ENCODE measurements around the gene MBD4.
"Not testable (repeated sequence)": the region's sequence is repeated elsewhere in the genome, so short reads cannot be mapped to it uniquely, and the experiment has no call there.

MBD4 gene

DNA sequence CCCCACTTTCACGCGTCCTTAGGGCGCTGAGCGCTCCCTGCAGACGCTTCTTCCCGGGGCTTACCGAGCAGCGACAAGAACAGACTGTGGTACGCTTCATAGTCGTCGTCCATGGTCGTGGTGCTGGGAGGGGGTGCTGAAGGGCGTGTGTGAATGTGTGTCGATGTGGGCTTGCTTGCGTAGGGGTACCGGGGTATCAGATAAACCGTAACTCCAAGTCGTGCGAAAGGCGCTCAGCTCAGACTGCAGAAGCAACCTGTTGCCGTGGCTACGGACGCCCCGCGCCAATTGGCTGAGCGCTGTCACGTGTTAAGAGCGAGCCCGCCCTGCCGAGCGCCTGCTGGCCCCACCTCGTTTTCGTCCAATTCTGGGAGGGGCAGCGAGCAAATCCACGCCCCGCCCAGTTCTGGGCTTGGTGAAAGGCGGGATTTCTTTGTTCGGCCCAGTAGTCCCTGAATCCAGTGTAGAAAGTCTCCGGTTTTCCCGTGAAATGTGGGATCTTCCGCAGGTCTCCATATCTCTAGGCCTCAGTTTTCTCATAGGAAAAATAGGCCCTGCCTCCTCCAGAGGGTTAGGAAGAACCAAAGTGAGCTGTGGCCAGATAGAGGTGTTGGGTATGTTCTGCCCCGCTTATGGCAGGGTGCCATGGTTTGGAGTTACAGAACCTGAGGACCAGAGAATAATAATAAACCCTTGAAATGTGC, 11.2 kb downstream of the MBD4 start, which contains the start of gene EFCAB12:
Gene EFCAB12 (minus strand): TSS at position 261 of the 704 bp plus-strand sequence. CDS start 148 bp downstream, at position 113.
- no peak for DNase-seq

DNA sequence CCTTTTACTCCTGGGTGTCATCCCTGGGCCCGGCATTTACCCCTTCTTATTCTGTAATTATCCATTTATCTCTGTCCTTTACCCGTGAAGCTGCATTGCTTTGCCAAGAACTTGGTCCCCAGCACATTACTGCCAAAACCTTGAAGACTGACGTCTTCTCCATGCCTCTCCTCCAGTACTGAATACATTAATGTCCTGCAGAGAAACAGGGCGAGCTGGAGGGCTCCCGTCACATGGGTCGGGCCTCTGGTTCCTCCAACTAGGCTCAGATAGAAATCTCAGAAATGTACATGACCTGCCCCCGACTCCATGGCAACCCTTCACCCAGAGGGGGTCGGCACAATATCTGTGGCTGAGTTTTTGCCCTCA, 11.8 kb downstream of the MBD4 start:
- no peak for DNase-seq

DNA sequence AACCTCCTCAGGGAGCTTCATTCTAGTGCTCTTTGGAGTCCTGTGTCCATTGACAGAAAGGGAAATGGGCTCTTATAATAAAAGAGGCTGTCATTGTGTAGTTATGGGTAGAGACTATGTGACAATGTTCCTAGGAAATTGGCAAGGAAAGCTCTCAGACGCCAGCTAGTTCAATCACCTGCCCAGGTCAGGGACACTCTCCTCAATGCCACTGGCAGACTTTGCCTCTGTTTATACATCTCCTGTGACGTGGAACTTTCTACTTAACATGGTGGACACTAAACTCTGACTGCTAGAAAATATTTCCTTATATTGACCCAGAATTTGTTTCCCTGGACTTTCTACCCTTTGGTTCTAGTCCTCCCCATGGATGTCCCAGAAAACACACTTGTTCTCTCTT, 14.1 kb downstream of the MBD4 start:
- DNase-seq = no peak

DNA sequence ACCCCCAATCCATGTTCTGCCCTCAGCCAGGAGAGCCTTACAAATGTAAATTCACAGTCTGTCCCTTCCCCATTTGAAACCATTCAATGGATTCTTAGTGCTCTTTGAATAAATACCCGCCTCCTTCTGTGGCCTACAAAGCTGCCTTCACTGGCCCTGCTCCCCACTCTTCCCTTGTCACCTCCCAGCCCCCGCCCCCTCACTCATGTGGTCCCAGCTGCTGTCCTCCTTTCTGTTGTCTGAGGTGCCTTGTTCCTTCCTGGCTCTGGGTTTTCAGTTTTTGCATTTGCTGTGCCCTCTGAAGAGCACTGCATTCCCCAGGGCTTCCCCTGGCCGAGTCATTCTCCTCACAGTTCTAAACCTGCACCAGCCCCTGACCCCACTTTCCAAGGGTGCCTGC, 14.5 kb downstream of the MBD4 start:
- no peak for DNase-seq

DNA sequence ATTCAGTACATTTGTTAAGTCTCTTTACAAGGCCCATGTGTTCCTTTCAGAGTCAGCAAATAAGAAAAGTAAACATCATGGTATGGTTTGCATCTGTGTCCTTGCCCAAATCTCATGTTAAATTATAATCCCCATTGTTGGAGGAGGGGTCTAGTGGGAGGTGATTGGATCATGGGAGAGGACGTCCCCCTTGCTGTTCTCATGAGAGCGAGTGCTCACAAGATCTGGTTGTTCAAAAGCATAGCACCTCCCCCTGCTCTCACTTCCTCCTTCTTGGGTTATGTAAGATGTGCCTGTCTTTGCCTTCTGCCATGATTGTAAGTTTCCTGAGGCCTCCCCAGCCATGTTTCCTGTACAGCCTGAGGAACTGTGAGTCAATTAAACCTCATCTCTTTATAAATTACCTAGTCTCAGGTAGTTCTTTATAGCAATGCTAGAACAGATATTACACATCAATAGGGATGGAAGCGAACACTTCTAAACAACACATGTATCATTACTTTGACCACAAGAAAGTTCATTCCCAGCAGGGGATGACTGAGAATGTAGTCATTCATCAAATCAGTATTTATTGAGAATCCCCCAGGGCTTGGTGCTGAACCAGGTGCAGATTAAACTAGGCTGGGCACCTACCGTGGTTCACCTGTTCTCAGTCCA, 15.4 kb downstream of the MBD4 start:
- DNase-seq = peak; percentile 53

DNA sequence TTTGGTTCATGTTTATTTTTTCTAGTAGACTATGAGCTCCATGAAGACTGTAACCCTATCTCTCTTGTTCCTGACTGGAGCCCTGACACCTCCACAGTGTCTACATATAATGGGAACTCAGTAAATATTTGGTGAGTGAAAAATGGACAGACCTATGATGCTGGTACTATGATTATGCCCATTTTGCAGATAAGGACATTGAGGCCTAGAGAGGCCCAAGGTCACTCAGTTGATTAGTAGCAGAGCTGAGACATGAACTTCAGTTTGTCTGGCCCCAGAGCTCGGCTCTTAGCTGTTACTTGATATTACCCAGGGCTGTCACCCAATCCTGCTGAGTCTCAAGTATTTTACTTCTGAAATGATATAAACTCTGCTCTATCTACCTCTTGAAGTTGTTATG, 16.9 kb downstream of the MBD4 start:
- no peak for DNase-seq

DNA sequence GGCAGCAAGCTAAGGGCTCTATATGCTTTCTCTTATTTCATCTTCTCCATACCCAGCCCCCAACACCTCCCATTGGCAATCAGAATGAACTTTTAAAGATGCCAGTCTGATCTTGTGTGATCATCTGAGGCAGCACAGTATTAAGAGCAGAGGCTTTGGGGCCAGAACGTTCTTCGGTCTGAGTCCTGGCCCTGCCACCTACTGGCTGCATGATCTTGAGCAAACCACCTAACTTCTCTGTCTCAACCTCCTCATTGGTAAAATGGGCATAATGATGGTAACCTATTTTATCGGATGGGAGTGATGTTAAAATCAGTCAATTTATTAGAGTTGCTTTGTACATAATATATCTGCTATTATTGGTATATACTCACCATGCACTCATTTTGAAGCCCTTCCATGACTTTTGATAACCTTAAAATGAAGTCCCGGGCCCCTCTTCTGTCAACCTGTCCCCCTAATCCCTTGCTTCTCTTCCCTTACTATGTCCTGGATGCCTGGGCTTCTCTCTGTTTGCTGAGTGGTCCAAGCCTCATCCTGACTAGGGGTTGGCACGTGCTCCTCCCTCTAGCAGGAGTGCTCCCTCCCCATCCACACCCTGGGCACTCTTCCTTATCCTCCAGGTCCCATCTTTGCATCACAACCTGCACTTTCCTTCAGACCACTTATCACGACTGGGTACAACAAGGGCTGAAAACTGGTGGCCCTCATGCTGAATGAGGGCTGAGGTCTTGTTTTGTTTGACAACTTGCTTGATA, 17.6 kb downstream of the MBD4 start:
- no peak for DNase-seq

DNA sequence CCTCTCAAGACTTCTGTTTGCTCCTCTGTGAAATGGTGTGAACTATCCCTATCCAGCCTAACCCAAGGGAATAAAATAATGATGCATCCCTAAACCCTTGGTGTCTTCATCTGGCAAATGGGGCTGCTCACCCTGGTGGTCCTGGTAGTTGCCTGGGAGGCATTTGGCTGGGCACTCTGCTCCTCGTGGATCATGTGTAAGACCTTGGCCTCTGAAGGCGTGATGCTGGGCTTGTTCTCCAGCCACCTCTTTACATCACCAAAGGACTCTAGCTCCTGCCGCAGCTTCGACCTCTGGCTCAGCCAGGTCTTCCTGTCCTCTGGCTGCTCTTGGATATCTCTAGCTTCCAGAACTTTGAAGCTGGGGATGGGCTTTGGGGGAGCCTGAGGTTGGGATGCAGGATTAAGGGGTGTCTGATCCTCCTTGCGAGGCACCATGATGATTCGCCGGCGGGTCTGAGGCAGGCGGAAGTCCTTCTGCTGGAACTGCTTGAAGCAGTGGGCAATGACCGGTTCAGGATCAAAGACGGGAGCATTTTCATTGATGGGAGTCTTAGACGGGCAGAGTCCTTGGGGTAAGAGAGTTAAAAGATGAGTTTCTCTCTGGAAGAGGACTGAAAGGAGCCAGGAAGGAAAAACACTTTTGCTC, 18.4 kb downstream of the MBD4 start:
- no peak for DNase-seq

DNA sequence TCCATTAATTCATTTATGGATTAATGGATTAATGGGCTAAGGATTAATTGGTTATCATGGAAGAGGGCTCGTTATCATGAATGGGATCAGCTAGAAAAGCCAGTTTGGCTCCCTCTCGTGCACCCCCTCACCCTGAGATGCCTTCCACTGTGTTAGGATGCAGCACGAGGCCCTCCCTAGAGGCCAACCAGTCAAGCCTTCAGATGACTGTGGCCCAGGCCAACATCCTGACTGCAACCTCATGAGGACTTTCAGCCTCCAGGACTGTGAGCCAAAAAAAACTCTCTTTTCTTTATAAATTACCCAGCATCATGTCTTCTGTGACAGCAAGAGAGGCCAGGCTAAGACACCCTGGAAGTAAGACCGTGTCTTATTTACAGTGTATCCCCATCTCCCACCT, 20.3 kb downstream of the MBD4 start:
- no peak for DNase-seq

DNA sequence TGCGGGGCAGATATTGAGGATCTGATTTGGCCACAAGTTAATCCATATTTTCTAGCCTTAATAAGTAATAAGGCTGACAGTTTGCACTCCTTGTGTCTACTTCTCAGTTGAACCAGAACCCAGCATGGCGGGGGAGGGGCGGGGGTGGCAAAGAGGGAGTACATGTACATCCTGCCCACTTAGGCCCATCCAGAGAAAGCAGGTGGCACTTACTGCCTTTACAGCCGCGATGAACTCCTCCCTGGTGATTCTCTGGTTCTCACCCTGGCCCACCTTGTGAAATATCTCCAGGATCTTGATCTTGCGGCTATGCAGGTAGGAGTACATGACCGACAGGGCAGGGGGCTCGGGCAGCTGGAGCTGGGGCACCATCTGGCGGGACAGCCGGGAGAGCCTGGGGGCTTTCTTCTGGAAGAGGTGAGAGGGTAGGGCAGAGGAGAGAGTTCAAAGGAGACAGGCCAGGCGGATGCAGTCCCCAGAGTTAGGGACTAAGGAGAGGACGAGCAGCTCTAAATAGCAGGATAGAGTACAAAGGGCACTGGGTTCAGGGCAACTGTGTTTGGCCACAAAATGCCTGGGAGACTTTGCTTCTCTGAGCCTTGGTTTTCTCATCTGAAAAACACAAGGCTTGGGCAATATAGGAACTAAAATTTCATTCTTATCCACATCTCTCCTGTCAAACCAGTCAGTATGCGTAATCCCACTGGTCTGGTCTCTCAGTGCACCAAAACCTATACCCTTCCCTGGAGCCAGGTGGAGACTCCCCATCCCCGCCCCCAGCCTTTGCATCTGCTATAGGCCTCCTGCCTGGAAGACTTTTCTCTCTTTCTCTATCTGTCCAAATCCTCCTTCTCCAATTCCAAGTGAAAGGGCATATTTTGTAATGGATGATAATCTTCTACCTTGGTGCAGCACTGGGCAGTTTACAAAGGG, 21.4 kb downstream of the MBD4 start:
- DNase-seq = no peak

DNA sequence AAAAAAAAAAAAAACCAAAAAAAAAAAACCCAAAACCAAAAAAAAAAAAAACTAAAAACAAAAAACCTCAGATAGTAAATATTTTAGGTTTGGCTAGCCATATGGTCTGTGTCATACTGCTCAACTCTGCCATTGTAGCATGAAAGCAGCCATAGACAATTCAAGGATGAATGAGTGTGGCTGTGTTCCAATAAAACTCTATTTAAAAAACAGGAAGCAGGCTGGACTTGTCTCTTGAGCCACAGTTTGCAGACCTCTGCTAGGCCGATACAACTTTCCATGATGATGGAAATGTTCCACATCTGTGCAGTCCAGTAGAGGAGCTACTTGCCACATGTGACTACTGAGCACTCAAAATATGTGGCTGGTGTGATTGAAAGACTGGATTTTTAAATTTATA, 22.4 kb downstream of the MBD4 start:
- DNase-seq = no peak

DNA sequence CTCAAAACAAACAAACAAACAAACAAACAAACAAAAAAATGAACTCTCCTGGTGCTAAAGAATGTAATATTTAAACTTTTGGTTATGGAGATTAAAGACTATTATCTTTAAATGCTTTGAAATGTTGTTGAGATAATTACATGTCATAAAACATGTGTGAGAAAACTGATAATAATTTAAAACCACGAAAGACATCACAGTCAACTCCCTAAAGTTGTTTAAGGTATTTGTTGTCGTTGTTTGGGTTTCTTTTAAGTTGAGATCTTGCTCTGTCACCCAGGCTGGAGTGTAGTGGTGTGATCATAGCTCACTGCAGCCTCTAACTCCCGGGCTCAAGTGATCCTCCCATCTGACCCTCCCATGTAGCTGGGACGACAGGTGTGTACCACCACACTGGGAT, 23.3 kb downstream of the MBD4 start:
- DNase-seq = no peak

DNA sequence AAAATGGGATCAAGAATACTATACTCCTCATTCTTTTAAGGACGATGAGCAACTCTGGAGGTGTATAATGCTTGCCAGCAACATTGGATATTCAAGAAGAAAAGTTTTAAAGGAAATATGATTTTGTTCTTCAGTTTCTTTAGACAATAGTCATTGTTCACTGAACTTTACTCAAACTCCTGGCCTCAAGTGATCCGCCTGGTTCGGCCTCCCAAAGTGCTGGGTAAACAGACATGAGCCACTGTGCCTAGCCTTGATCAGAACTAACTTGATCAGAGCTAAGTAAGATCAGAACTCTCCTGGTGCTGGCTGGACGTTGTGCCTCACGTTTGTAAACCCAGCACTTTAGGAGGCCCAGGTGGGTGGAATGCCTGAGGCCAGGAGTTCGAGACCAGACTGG, 23.9 kb downstream of the MBD4 start:
- DNase-seq = no peak

DNA sequence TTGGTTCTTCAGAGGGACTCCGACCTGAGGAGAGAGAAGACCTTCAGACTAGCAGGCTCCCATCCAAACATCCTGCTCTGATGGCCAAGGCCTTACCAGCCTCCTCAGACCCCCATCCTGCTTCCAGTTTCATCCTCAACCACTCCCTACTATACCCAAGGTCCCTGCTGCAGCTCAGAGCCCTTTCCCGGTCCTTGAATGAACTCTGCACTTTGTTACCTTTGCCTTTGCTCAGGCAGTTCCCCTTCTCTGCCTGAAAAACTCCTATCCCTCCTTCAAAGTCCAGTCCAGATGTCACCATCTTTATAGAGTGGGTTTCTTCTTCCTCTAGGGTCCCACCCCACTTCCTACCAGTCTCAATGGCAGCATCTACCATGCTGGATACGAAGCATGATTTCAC, 24.4 kb downstream of the MBD4 start:
- DNase-seq = no peak

DNA sequence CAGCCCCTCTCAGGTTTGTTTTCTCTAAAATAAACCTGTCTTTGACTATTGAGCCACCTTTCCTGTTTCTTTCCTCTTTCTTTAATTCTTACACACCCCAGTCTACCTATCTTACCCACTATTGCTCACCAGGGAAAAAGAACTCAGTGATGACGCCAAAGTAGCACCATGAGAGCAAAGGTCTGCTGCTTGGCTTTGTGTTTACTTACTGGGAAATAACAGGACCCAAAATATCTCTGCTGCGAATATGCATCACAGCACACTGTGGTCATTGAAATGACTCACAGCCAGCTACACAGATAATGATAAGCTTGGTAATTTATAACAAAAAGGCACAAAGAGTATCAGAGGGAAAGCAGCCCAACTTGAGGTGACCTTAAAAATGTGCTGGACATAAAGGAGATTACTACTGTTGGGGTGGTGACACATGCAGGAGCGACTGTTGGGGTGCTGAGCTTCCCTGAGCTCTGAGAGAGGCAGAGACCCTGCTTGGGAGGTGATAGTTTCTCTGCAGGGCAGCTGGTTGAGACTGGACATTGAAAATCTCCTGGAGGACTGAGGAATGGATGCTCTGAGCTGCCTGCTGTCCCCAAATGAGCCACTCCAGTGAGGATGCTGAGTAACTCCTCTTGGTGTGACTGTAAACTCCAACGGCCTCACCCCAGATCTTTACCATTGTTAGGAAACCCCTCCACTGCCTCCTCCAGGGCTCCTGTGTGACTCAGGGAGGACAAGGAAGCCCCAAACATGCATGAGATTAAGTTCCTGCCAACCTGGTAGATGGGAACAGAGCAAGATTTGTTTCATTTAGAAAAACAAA, 25.9 kb downstream of the MBD4 start:
- no peak for DNase-seq

DNA sequence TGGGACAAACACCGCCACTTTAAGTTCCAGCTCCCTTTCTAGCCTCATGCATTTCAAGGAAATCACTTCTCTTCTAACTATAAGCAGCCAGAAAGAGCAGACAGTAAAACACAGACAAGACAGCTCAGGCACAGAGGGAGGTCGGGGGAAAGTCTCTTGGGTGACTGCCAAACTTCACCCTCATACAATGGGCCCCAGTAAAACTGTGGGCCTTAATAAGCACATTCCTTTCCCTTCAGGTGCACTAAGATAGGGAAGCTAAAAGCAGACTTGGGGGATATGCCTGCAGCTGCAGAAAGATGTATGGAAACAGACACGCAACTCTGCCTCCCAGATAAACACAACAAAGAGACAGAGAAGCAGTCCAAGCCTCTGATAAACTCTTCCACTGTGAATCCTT, 26.5 kb downstream of the MBD4 start:
- not testable (repeated sequence) for DNase-seq

DNA sequence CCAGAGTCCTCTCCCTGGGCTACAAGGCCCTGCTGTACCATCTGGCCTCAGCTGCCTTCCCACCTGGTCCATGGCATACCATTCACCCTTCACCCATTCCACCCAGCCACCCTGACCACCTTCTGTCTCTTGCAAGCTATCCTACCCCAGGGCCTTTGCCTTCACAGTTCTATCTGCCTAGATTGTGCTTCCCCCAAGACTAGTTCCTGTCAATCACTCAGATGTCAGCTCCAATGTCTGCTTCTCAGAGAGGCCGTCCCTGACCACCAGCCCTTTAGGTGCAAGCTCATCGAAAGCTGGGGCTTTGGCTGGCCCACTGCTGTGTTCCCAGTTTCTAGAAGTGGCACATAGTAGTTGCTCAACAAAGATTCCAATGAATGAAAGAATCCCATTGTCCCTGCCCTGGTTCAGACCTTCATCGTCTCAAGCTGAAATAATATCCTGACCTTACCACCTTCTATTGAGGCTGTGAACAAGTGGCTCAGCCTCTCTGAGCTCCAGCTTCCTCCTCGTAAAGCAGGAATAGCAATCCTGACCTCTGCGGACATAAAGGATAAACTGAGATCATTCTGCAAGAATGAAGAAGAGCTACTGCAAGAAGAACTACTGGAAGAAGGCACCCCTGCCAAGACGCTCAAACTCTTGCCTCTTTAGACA, 27.1 kb downstream of the MBD4 start:
- DNase-seq = no peak

DNA sequence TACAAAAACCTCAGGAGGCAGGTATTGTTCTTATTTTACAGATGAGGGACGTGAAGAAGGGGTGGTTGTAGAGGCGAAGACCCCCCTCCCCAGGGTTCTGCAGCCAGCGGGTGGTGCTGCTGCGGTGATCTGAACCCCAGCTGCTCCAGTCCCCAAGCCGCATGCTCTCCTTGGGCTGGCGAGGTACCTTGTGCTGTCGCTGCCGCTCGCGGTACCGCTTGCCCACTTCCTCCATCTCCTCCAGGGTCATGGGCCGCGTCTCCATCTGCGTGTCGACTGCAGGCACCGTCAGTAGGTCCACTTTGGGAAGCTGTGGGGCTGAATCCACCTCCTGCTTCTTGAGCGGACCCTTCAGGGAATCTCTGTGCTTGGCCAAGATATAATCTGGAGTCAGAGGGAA, 28.8 kb downstream of the MBD4 start:
- no peak for DNase-seq

DNA sequence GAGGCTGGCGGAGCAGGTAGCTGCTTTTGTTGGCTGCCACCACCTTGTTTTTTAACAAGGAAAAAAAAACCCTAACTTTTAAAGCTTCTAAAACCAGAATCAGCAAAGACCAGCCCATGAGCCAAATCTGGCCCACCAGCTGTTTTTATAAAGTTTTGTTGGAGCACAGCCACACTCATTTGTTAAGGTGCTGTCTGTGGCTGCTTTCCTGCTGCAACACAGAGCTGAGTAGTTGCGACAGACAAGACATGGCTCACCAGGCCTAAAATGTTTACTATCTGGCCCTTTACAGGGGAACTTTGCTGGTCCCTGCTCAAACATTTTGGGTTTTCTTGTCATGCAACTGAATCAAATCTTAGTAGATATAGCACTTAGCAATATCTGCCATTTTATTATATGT, 30.2 kb downstream of the MBD4 start:
- peak; percentile 9 for DNase-seq

DNA sequence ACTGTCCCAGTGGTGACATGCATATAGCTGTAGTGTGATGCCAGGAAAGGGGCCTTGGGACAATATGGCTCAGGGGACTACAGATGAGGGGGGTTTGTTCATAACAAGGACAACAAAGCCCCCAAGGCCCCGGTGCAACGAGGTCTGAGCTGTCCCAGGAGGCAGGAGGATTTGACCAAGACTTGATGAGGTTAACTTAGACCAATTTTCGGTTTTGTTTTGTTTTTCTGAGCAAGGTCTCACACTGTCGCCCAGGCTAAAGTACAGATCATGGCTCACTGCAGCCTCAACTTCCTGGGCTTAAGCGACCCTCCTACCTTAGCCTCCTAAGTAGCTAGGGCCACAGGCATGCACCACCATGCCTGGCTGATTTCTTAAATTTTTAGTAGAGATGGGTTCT, 35.1 kb downstream of the MBD4 start:
- no peak for DNase-seq

DNA sequence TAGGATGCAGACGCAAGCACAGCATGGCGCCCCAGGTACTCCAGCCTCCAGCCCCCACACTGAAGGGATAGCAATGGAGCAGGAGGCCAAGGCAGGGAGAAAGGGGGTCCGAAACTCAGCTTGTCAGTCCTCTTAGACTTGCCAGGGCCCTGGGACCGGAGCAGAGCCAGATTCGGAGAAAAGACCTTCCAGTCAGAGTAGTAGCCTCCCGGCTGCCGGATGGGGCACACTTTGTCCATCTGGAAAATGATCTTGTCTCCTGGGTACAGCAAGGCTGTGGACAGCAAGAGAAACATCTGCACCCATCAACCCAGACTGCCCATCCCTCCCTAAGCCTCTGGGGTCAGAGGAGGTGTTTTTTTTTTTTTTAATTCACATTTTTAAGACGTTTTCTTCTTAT, 35.6 kb downstream of the MBD4 start:
- no peak for DNase-seq

All from GF-D8 (cell line).